CD4-positive, alpha-beta T cell treated with Interleukin-1 beta for 1 hour (primary cell): Measurements from ENCODE around the gene CST7.

Source experiments
- DNase-seq, 2 donors: peaks; one replicate each; pipeline ENCODE4 v3.0.0-alpha.2; 2020 to 2022

The CST7 gene

GRCh38 chr20:24965065-24965919, 16.2 kb downstream of the CST7 start:
- no peak for DNase-seq

GRCh38 chr20:24966317-24967012, 17.4 kb downstream of the CST7 start:
- no peak for DNase-seq

- no peak for DNase-seq
Measured at GRCh38 chr20:24968278-24968800, 19.3 kb downstream of the CST7 start.

- no peak for DNase-seq
Measured at GRCh38 chr20:24969186-24970029, 20.3 kb downstream of the CST7 start.

- no peak for DNase-seq
Measured at GRCh38 chr20:24970030-24970553, 21.0 kb downstream of the CST7 start.

GRCh38 chr20:24970754-24971153, 21.7 kb downstream of the CST7 start:
- DNase-seq = no peak

GRCh38 chr20:24971376-24972101, 22.5 kb downstream of the CST7 start:
- DNase-seq = no peak

- DNase-seq = no peak
Measured at GRCh38 chr20:24972341-24972740, 23.3 kb downstream of the CST7 start.

- no peak for DNase-seq
Measured at GRCh38 chr20:24977336-24977735, 28.3 kb downstream of the CST7 start.

- DNase-seq = no peak
Measured at GRCh38 chr20:24977797-24978196, 28.7 kb downstream of the CST7 start.

GRCh38 chr20:24978513-24978912, 29.4 kb downstream of the CST7 start:
- DNase-seq = no peak

GRCh38 chr20:24979036-24979960, 30.2 kb downstream of the CST7 start:
- no peak for DNase-seq

GRCh38 chr20:24980291-24981053, 31.4 kb downstream of the CST7 start:
- DNase-seq = no peak

GRCh38 chr20:24981282-24981681, 32.2 kb downstream of the CST7 start:
- DNase-seq = no peak

GRCh38 chr20:24981790-24982189, 32.7 kb downstream of the CST7 start:
- DNase-seq = peak in 1 of 2 donors; percentile 48

- DNase-seq = no peak
Measured at GRCh38 chr20:24983896-24984295, 34.8 kb downstream of the CST7 start.

- no peak for DNase-seq
Measured at GRCh38 chr20:24984961-24985640, 36.0 kb downstream of the CST7 start.

GRCh38 chr20:24985802-24986201, 36.7 kb downstream of the CST7 start:
- DNase-seq = no peak

GRCh38 chr20:24986436-24987015, 37.5 kb downstream of the CST7 start:
- DNase-seq = no peak
